Heart right ventricle (tissue), 16 donors: ENCODE data around the gene HOPX. TPM values are rescaled to one million over a fixed set of nuclear protein-coding genes. Genes with fewer than 3 reads are reported as not detected.

ENCODE experiments used
- ATAC-seq, 8 donors: fragments of 200-7000 bp; cut with Tn5 transposase; one replicate each; pipeline ENCODE4 v1.9.1; 2020; ENCODE audit warnings: mild to moderate bottlenecking in 8 of 8, moderate library complexity in 8 of 8, moderate number of reproducible peaks in 1 of 8
- DNase-seq, 2 donors: peaks; one replicate each; pipeline ENCODE4 v3.0.0-alpha.2; 2020
- H3K27ac ChIP-seq, 10 donors: fragments of 200-600 bp; sonication (generic) in 2 of 10; one replicate each; pipeline versions ENCODE4 v1.5.0 to v1.8.0; 2020 to 2022; ENCODE audit warnings: mild to moderate bottlenecking in 3 of 10
- H3K27me3 ChIP-seq, 7 donors: fragments of 200-600 bp; one replicate each; pipeline ENCODE4 v1.8.0; 2021 to 2022; ENCODE audit warnings: mild to moderate bottlenecking in 2 of 7
- H3K36me3 ChIP-seq, 9 donors: fragments of 200-600 bp; sonication (generic) in 1 of 9; one replicate each; pipeline versions ENCODE4 v1.5.0 to v1.8.0; 2020 to 2022; ENCODE audit warnings: mild to moderate bottlenecking in 2 of 9
- H3K4me1 ChIP-seq, 9 donors: fragments of 200-600 bp; sonication (generic) in 1 of 9; one replicate each; pipeline versions ENCODE4 v1.5.0 to v1.8.0; 2020 to 2022; ENCODE audit warnings: mild to moderate bottlenecking in 4 of 9
- H3K4me3 ChIP-seq, 10 donors: fragments of 200-600 bp; sonication (generic) in 2 of 10; one replicate each; pipeline versions ENCODE4 v1.5.0 to v1.8.0; 2020 to 2022; ENCODE audit warnings: mild to moderate bottlenecking in 7 of 10, moderate library complexity in 2 of 10
- H3K9me3 ChIP-seq, 11 donors: fragments of 200-600 bp in 10 of 11; sonication (generic) in 2 of 11; one replicate each; pipeline versions ENCODE4 v1.5.0 to v1.8.0; 2013 to 2022; ENCODE audit warnings: mild to moderate bottlenecking in 2 of 11, control low read depth in 1 of 11, moderate library complexity in 1 of 11
- WGBS, 2 donors: extraction: QIAGEN DNeasy Blood & Tissue Kit; methylation state at CpG; one replicate each; pipeline ENCODE4 v1.1.7; 2013; ENCODE audit warnings: inconsistent platforms in 1 of 2; 5-methylcytosine and 5-hydroxymethylcytosine counted together
- intact Hi-C, 10 donors: fragments of 100-400 bp; cut with DNase I; formaldehyde crosslinking; loops; one replicate each; pipeline versions ENCODE4 v1.11.1 to v1.14.2; 2022
- polyA plus RNA-seq, 2 donors: library from polyadenylated mRNA; stranded (reverse); fragments of 200-250 nt; gene quantifications; one replicate each; pipeline ENCODE4 v1.2.3, GENCODE V29; 2013
- total RNA-seq, 10 donors: library from RNA; stranded (reverse); fragmentation: NEBNext Ultra II Directional in 3 of 10; extraction: Animal tissue kit (Norgen Biotek cat#: 25700) in 3 of 10; gene quantifications; one replicate each; pipeline versions ENCODE4 v1.2.1 to v1.2.4, GENCODE V29; 2021 to 2023
- TF ChIP-seq, protein P1 (sequence below), 9 donors: fragments of 200-600 bp; sonication (generic) in 2 of 9; IDR thresholded peaks; one replicate each; pipeline versions ENCODE4 v1.5.0 to v1.8.0; 2021 to 2022; ENCODE audit warnings: antibody characterized with exemption in 9 of 9, mild to moderate bottlenecking in 5 of 9, moderate library complexity in 1 of 9
- donor health status: Arrhythmogenic right ventricular cardiomyopathy.
- donor health status: ischemic (EF 13 %, LVEDD 7.1; RV severe dilation, severe dysfunction).
- donor health status: healthy with polysubstance abuse.
- donor health status: DM: no; HTN: yes; CAD: no.
- donor health status: DM: no; HTN: no; CAD: no.
- donor health status: ischemic (EF 25% LVEDD 6.9; RV normal size, moderate dysfunction).
- donor health status: ischemic (EF 25% LVEDD 5.7; RV mildly dilated, moderate dysfunction).
- donor health status: healthy.
- donor health status: DM: yes; HTN: yes; CAD: no.
- donor health status: Ischemic cardiomyopathy.
- donor health status: ischemic (EF 35%, LVEDD 5.7; RV mildly dilated, moderate dysfunction).
- donor health status: nonischemic (EF 11% LVEDD 7.7; RV severe dilation, severe dysfunction).
- donor health status: DM: yes; HTN: yes; CAD: no.
- donor health status: PGD.
- donor health status: ischemic (EF 29% LVEDD 5.4; RV normal size, mild dysfunction).
- donor health status: nonischemic (EF 23%, LVEDD 6.1; RV moderate dilation, normal function).

The HOPX gene
- total and polyA plus RNA-seq, 12 donors, result 0.39 to 90.9 (median 10.4) TPM

DNA sequence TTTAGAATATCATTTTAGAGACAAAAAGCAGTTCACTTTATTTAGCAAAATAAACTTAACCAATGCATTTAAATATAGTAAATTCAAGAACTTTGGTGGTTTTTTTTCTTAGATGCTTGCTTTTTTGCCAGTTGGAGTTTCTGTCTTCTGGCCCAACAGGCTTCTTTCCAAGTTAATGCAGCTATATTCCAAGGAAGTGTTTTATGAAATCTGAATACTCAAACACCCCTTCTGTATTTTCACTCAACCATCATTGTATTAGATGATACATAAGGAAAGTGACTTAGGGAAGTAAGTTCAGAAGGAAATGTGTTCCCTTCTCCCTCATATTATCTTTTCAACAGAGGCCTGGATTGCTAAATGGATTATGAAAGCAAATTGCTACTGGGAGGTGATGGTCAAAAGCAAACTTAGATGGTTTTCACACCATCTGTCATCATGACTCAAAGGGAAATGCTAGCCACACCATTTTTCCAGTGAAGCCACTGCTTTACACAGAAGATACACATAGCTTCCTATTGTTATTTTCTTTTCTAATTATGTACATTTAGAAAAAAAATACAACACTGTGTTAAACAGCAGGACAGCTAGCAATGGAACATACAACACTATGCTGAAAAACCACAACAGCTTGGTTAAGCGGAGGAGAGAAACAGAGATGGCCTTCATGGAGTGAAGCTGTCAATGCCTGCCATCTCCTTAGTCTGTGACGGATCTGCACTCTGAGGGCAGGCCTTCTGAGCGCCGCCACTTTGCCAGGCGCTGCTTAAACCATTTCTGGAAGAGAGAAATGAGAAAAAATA lies 32.9 kb downstream of the HOPX start:
- Histone ChIP-seq H3K4me1 (peaks cover 0 to 23% (median 0%) of the 10 kb centered on the region in 9 donors), H3K27me3 (peaks cover 0 to 6% (median 2%) of the 10 kb centered on the region in 7 donors), H3K36me3 (no peaks in the 10 kb centered on the region), H3K27ac (peak overlapping the region in 1 of 10 donors; percentile 2), H3K4me3 (no peak overlapping the region), H3K9me3 (peaks cover 0 to 14% (median 0%) of the 10 kb centered on the region in 11 donors)
- WGBS, 2 donors, result 96 to 97% methylated on average over 5 of the region's 5 CpGs
- DNase-seq (no peak), ATAC-seq (no peak)
- intact Hi-C loops, result no loop called here
- TF ChIP-seq, protein P1, sequence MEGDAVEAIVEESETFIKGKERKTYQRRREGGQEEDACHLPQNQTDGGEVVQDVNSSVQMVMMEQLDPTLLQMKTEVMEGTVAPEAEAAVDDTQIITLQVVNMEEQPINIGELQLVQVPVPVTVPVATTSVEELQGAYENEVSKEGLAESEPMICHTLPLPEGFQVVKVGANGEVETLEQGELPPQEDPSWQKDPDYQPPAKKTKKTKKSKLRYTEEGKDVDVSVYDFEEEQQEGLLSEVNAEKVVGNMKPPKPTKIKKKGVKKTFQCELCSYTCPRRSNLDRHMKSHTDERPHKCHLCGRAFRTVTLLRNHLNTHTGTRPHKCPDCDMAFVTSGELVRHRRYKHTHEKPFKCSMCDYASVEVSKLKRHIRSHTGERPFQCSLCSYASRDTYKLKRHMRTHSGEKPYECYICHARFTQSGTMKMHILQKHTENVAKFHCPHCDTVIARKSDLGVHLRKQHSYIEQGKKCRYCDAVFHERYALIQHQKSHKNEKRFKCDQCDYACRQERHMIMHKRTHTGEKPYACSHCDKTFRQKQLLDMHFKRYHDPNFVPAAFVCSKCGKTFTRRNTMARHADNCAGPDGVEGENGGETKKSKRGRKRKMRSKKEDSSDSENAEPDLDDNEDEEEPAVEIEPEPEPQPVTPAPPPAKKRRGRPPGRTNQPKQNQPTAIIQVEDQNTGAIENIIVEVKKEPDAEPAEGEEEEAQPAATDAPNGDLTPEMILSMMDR (IDR thresholded peaks at IDR 0.05), result no peak

GRCh38 chr4:56646341-56646740 lies 34.8 kb downstream of the HOPX start:
- H3K27ac ChIP-seq, result no peak overlapping the region
- no peaks in the 10 kb centered on the region for H3K27me3 ChIP-seq
- ATAC-seq, result no peak
- TF ChIP-seq, protein P1 (IDR thresholded peaks at IDR 0.05), result no peak
- no peaks in the 10 kb centered on the region for H3K36me3 ChIP-seq
- peaks cover 0 to 14% (median 0%) of the 10 kb centered on the region in 11 donors for H3K9me3 ChIP-seq
- 81 to 89% methylated on average over 1 of the region's 1 CpG for WGBS, 2 donors
- H3K4me3 ChIP-seq, result no peak overlapping the region
- intact Hi-C loops, result no loop called here
- DNase-seq, result no peak
- H3K4me1 ChIP-seq, result peaks cover 0 to 23% (median 0%) of the 10 kb centered on the region in 9 donors

DNA sequence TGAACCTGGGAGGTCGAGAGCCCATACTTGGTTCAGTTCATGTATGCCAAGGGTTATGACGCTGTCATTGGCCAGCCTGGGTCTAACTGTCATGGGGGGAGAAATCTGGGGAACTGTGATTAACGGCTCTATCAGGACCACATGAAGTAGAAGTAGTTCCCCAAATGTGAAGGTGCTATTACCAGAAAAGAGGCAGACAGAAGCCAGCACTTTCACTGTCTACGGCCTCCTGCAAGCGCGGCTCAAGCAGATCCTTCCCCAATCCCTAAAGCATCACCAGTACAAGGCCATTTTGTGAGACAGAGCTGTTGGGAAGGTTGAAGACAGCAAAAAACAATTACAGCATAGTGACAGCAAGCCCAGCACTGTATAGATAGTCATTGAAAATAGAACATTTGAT lies 37.5 kb downstream of the HOPX start:
- 93 to 98% methylated on average over 6 of the region's 6 CpGs for WGBS, 2 donors
- TF ChIP-seq, protein P1 (IDR thresholded peaks at IDR 0.05), result no peak
- H3K36me3 ChIP-seq, result no peaks in the 10 kb centered on the region

GRCh38 chr4:56641494-56642051 lies 39.5 kb downstream of the HOPX start:
- no peaks in the 10 kb centered on the region for H3K27me3 ChIP-seq
- intact Hi-C loops, result no loop called here
- no peak overlapping the region for H3K27ac ChIP-seq
- H3K4me1 ChIP-seq, result peaks cover 0 to 4% (median 0%) of the 10 kb centered on the region in 9 donors
- TF ChIP-seq, protein P1 (IDR thresholded peaks at IDR 0.05), result no peak
- DNase-seq, result no peak
- WGBS, 2 donors, result 57 to 71% methylated on average over 4 of the region's 4 CpGs
- peaks cover 0 to 9% (median 0%) of the 10 kb centered on the region in 11 donors for H3K9me3 ChIP-seq
- no peaks in the 10 kb centered on the region for H3K36me3 ChIP-seq
- no peak overlapping the region for H3K4me3 ChIP-seq
- no peak for ATAC-seq

More for the DNA sequence above, 37.5 kb downstream of the HOPX start:
- Histone ChIP-seq H3K27me3 (no peaks in the 10 kb centered on the region), H3K4me1 (peaks cover 0 to 11% (median 0%) of the 10 kb centered on the region in 9 donors), H3K9me3 (peaks cover 0 to 14% (median 0%) of the 10 kb centered on the region in 11 donors), H3K4me3 (no peak overlapping the region), H3K27ac (no peak overlapping the region)
- no peak for ATAC-seq
- intact Hi-C loops, result no loop called here
- DNase-seq, result no peak
